Uterus (tissue), 2 donors: ENCODE data around the gene KRT2.

Source experiments
- CTCF ChIP-seq, 4 experiments: fragments of 200-600 bp in 2 of 4; fragments of 450-650 bp in 2 of 4; sonication (generic) in 2 of 4; IDR thresholded peaks; one replicate each; pipeline ENCODE4 v1.5.1; 2016 to 2019; ENCODE audit warnings: antibody characterized with exemption in 4 of 4, mild to moderate bottlenecking in 2 of 4, moderate library complexity in 1 of 4
- POLR2A ChIP-seq, 2 donors: fragments of 450-650 bp; IDR thresholded peaks; one replicate each; pipeline ENCODE4 v1.6.1; 2016; ENCODE audit warnings: antibody characterized with exemption in 2 of 2, mild to moderate bottlenecking in 1 of 2, moderate library complexity in 1 of 2

- TF ChIP-seq CTCF (IDR thresholded peaks at IDR 0.05) (no peak), POLR2A (IDR thresholded peaks at IDR 0.05) (no peak)
Observed at GRCh38 chr12:52687497-52688385, 35.7 kb upstream of the KRT2 start.
